IMR-90 (cell line): ENCODE data around the gene SHB.

Experiments used
- BHLHE40 ChIP-seq: fragments of 150-350 bp; IDR thresholded peaks from 2 replicates; pipeline ENCODE4 v1.6.1; 2016; ENCODE audit warnings: mild to moderate bottlenecking, low read depth, low read length
- CEBPB ChIP-seq: IDR thresholded peaks from 2 replicates; pipeline ENCODE4 v1.6.1; 2012; ENCODE audit warnings: low read depth, low read length, improper control_type of control experiment
- CHD1 ChIP-seq: IDR thresholded peaks from 2 replicates; pipeline ENCODE4 v1.6.1; 2012; ENCODE audit warnings: low read depth, low read length, improper control_type of control experiment
- FOS ChIP-seq: fragments of 150-350 bp; IDR thresholded peaks from 2 replicates; pipeline ENCODE4 v1.6.1; 2016; ENCODE audit warnings: low read depth, low read length
- MAFK ChIP-seq: IDR thresholded peaks from 2 replicates; pipeline ENCODE4 v1.6.1; 2012; ENCODE audit warnings: low read depth, low read length, improper control_type of control experiment
- MXI1 ChIP-seq: IDR thresholded peaks from 2 replicates; pipeline ENCODE4 v1.6.1; 2012; ENCODE audit warnings: low read depth, mild to moderate bottlenecking, low read length, moderate library complexity, borderline replicate concordance
- POLR2A ChIP-seq: IDR thresholded peaks from 2 replicates; pipeline ENCODE4 v1.6.1; 2012; ENCODE audit warnings: mild to moderate bottlenecking, low read depth, low read length
- RAD21 ChIP-seq: IDR thresholded peaks from 2 replicates; pipeline ENCODE4 v1.6.1; 2012; ENCODE audit warnings: low read length, improper control_type of control experiment
- RCOR1 ChIP-seq: IDR thresholded peaks from 2 replicates; pipeline ENCODE4 v1.6.1; 2012; ENCODE audit warnings: mild to moderate bottlenecking, low read length, improper control_type of control experiment; ENCODE audit not compliant: insufficient replicate concordance
- RFX5 ChIP-seq: IDR thresholded peaks from 2 replicates; pipeline ENCODE4 v1.8.0; 2012; ENCODE audit warnings: low read depth, mild to moderate bottlenecking, low read length, moderate library complexity
- SMC3 ChIP-seq: fragments of 150-350 bp; IDR thresholded peaks from 2 replicates; pipeline ENCODE4 v1.6.1; 2016; ENCODE audit warnings: low read depth, mild to moderate bottlenecking, antibody characterized with exemption, low read length, moderate library complexity
- TF ChIP-seq, protein P1 (sequence below): conservative IDR thresholded peaks from 2 replicates; pipeline ENCODE4 v1.5.1; 2012; ENCODE audit warnings: mild to moderate bottlenecking, low read depth, low read length, improper control_type of control experiment
- TF ChIP-seq, protein P2 (sequence below): fragments of 150-350 bp; IDR thresholded peaks from 2 replicates; pipeline ENCODE4 v1.6.1; 2017; ENCODE audit warnings: mild to moderate bottlenecking, antibody characterized with exemption, low read length, low read depth

DNA sequence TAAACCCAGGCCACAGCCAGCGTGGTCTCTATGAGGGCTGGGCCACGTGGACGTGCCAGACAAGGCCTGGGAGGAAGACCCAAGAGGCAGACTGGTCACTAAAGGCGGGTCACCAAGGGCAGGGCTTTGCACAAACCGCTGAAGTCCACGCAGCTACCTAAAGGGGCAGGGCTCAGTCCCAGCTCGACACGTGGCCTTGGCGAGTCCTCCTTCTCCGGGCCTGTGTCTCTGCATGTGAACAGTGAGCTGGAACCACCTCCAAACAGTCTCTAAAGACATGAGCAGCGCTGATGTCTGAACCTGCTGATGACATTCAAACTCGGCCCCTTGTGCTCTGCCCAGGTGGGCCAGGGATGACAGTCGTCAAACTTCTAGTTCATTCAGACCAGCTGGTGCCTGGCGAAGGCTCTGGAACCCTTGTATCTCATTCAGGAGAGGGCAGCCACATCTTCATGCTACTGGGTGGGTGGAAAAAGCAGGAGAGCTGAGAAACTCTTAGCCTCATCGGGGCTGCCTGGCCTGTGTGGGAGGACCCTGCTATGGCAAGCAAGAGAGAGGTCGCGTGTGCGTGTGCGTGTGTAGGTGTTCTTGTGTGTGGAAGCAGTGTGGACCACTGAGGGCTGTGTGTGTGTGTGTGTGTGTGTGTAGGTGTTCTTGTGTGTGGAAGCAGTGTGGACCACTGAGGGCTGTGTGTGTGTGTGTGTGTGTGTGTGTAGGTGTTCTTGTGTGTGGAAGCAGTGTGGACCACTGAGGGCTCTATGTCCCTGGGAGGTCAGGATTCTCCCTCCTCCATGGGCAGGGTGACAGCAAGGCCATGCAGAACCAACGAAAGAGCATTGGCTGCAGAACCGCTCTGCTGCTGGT is 151.0 kb downstream of the SHB start:
- TF ChIP-seq, protein P1, sequence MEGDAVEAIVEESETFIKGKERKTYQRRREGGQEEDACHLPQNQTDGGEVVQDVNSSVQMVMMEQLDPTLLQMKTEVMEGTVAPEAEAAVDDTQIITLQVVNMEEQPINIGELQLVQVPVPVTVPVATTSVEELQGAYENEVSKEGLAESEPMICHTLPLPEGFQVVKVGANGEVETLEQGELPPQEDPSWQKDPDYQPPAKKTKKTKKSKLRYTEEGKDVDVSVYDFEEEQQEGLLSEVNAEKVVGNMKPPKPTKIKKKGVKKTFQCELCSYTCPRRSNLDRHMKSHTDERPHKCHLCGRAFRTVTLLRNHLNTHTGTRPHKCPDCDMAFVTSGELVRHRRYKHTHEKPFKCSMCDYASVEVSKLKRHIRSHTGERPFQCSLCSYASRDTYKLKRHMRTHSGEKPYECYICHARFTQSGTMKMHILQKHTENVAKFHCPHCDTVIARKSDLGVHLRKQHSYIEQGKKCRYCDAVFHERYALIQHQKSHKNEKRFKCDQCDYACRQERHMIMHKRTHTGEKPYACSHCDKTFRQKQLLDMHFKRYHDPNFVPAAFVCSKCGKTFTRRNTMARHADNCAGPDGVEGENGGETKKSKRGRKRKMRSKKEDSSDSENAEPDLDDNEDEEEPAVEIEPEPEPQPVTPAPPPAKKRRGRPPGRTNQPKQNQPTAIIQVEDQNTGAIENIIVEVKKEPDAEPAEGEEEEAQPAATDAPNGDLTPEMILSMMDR = no peak
- TF ChIP-seq CEBPB = no peak
- no peak for TF ChIP-seq RFX5
- TF ChIP-seq MXI1 = no peak
- no peak for TF ChIP-seq POLR2A
- no peak for TF ChIP-seq BHLHE40
- no peak for TF ChIP-seq MAFK
- TF ChIP-seq FOS = no peak
- TF ChIP-seq CHD1 = no peak
- TF ChIP-seq SMC3 = no peak
- TF ChIP-seq, protein P2, sequence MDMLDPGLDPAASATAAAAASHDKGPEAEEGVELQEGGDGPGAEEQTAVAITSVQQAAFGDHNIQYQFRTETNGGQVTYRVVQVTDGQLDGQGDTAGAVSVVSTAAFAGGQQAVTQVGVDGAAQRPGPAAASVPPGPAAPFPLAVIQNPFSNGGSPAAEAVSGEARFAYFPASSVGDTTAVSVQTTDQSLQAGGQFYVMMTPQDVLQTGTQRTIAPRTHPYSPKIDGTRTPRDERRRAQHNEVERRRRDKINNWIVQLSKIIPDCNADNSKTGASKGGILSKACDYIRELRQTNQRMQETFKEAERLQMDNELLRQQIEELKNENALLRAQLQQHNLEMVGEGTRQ = no peak
- no peak for TF ChIP-seq RAD21
- no peak for TF ChIP-seq RCOR1
